Testis (tissue), 3 donors: Measurements from ENCODE around the gene AK9. TPM values are rescaled to one million over a fixed set of nuclear protein-coding genes. Genes with fewer than 3 reads are reported as not detected.

Experiments used
- DNase-seq: peaks from one replicate; pipeline ENCODE4 v3.0.0-alpha.2; 2019
- H3K27ac ChIP-seq, 2 donors: fragments of 200-600 bp; sonication (generic); one replicate each; pipeline ENCODE4 v1.5.1; 2019
- H3K27me3 ChIP-seq: fragments of 200-600 bp; sonication (generic); one replicate; pipeline ENCODE4 v1.5.1; 2019
- H3K36me3 ChIP-seq: fragments of 200-600 bp; sonication (generic); one replicate; pipeline ENCODE4 v1.5.1; 2017; ENCODE audit warnings: low read depth; ENCODE audit errors: missing control alignments
- H3K4me1 ChIP-seq: fragments of 200-600 bp; sonication (generic); one replicate; pipeline ENCODE4 v1.5.1; 2019
- H3K4me3 ChIP-seq, 2 donors: fragments of 200-600 bp; sonication (generic); one replicate each; pipeline ENCODE4 v1.5.1; 2017 to 2019
- H3K9me3 ChIP-seq: fragments of 200-600 bp; sonication (generic); one replicate; pipeline ENCODE4 v1.5.1; 2017
- POLR2A ChIP-seq: fragments of 450-650 bp; IDR thresholded peaks from one replicate; pipeline ENCODE4 v1.6.1; 2017; ENCODE audit warnings: antibody characterized with exemption, mild to moderate bottlenecking, moderate library complexity
- WGBS, 2 donors: methylation state at CpG; one replicate each; pipeline ENCODE4 v1.1.5; 2018; 5-methylcytosine and 5-hydroxymethylcytosine counted together
- intact Hi-C: fragments of 100-400 bp; cut with DNase I; formaldehyde crosslinking; loops from one replicate; pipeline ENCODE4 v1.15.1; 2023; ENCODE audit warnings: low total_unique reads
- polyA plus RNA-seq: library from polyadenylated mRNA; stranded (reverse); fragments of 350-450 nt; fragmentation: Illumina TruSeq; extraction: RNeasy Lipid Tissue Mini Kit (QIAGEN cat#74804); gene quantifications from one replicate; pipeline ENCODE4 v1.2.3, GENCODE V29; 2014; ENCODE audit warnings: low read depth, low replicate concordance; ENCODE audit not compliant: insufficient read depth
- total RNA-seq, 2 donors: library from RNA; depleted of rRNA; stranded (reverse); fragments of >200 nt; gene quantifications; one replicate each; pipeline ENCODE4 v1.2.3, GENCODE V29; 2016
- TF ChIP-seq, protein P1 (sequence below), 3 experiments: fragments of 450-650 bp in 2 of 3; fragments of 200-600 bp in 1 of 3; sonication (generic) in 1 of 3; IDR thresholded peaks; one replicate each; pipeline ENCODE4 v1.5.1; 2016 to 2019; ENCODE audit warnings: antibody characterized with exemption in 3 of 3, mild to moderate bottlenecking in 2 of 3, moderate library complexity in 1 of 3

The AK9 gene
- total and polyA plus RNA-seq, 3 donors from 2014 or later = 15.2 to 49.4 (median 33.6) TPM

DNA sequence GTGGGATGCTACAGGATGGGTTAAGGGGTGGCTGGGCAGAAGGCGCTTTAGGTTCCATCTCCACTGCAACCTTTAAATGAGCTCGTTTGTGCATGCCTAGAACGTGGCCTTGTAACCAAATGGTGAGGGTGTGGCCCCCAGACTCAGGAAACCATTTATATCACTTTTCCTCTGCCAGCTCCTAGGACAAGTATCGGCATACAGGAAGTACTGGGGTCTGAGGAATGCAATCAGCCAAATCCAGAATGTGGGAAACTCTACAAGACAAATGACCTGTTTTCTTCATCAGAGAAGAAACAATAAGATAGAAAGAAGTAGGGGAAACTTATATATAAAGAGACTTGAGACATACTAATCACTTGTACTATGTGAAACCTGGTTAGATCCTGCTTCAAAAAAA, 21.2 kb downstream of the AK9 start:
- Histone ChIP-seq H3K9me3 (no peaks in the 10 kb centered on the region), H3K4me3 (no peak overlapping the region), H3K4me1 (no peaks in the 10 kb centered on the region), H3K27me3 (no peaks in the 10 kb centered on the region), H3K27ac (no peak overlapping the region), H3K36me3 (no peaks in the 10 kb centered on the region)
- TF ChIP-seq POLR2A = no peak
- TF ChIP-seq, protein P1, sequence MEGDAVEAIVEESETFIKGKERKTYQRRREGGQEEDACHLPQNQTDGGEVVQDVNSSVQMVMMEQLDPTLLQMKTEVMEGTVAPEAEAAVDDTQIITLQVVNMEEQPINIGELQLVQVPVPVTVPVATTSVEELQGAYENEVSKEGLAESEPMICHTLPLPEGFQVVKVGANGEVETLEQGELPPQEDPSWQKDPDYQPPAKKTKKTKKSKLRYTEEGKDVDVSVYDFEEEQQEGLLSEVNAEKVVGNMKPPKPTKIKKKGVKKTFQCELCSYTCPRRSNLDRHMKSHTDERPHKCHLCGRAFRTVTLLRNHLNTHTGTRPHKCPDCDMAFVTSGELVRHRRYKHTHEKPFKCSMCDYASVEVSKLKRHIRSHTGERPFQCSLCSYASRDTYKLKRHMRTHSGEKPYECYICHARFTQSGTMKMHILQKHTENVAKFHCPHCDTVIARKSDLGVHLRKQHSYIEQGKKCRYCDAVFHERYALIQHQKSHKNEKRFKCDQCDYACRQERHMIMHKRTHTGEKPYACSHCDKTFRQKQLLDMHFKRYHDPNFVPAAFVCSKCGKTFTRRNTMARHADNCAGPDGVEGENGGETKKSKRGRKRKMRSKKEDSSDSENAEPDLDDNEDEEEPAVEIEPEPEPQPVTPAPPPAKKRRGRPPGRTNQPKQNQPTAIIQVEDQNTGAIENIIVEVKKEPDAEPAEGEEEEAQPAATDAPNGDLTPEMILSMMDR (IDR thresholded peaks at IDR 0.05) = no peak
- no peak for DNase-seq
- WGBS, 2 donors = 83 to 84% methylated on average over 4 of the region's 4 CpGs
- intact Hi-C loops = no loop called here

DNA sequence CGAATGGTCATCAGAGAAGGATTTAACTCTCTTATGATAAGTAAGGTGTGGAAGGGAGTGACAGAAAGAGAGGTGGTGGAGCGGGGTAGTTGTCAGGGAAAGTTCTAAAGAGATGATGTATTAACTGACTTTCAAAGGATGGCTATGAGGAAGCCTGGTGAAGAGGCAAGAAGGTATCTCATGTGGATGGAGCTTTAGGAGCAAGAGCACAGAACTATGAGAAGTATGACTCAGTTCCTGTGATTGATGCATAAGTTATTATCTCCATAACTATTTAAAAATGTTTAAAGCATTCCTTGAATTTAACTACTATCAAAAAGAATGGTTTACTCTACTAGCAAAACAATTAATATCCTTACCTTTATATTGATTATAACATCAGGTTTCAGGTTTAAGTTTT, 28.8 kb downstream of the AK9 start:
- Histone ChIP-seq H3K9me3 (no peaks in the 10 kb centered on the region), H3K36me3 (no peaks in the 10 kb centered on the region), H3K4me3 (no peak overlapping the region), H3K27me3 (no peaks in the 10 kb centered on the region), H3K27ac (no peak overlapping the region), H3K4me1 (no peaks in the 10 kb centered on the region)
- TF ChIP-seq, protein P1 (IDR thresholded peaks at IDR 0.05) = no peak
- no peak for TF ChIP-seq POLR2A
- intact Hi-C loops = no loop called here
- WGBS, 2 donors = 91 to 93% methylated on average over 2 of the region's 2 CpGs
- no peak for DNase-seq

DNA sequence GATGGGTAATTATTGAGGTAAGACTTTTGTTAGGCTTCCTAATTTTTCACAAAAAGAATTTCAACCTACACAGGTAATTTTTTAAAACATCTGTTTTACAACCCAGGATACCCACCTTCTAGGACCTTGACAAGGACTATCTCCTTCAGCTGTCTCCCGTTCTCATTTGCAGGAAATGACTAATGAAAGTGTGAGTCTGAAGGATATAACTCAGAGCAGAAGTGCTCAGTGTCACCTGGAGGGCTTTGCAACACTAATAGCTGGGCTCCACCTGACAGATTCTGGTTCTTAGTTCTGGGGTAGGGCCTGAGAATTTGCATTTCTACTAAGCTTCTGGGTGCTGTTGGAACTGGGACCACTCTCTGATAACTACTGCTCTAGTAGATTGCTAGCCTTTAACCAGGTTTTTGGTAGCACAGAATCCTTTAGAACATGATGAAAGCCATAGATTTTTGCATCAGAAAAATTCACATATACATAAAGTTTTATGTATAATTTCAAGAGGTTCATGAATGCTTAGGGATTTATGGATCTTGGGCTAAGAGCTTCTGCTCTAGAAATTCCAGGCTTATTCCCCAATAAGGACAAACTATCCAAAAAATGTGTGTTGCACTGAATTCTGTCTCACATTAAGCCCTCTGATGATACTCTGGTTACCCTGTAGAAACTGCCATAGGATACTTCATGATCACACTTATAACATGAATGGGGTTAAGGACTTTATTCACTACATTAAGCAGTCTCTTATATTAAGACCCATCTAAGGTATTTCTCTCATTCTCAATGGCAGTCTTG, 30.3 kb downstream of the AK9 start:
- intact Hi-C loops = no loop called here

DNA sequence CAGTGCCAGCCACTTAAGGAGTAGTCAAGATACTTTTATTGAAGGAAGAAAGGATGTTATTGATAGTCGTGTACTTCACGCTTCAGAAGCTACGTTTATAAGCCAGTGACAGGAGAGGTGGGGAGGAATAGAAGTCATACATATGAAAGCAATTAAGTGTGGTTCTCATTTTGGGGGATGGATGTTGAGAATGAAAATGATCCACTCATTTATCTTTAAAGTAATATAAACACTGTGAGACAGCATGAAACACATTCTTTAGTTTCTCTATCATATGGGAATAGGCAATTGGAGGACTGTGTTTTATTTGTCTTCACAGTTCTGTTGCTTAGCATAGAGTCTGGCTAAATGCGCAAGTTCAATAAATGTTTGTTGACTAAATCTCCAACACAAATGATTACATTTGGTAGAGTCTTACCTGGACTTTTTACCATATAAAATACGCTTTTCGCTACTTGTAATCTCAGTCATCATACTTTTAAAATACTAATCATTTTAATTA, 35.2 kb downstream of the AK9 start:
- DNase-seq = no peak
- Histone ChIP-seq H3K27ac (no peak overlapping the region), H3K4me1 (no peaks in the 10 kb centered on the region), H3K27me3 (no peaks in the 10 kb centered on the region), H3K9me3 (no peaks in the 10 kb centered on the region), H3K36me3 (no peaks in the 10 kb centered on the region), H3K4me3 (no peak overlapping the region)
- intact Hi-C loops = no loop called here
- WGBS, 2 donors = 88 to 92% methylated on average over 6 of the region's 6 CpGs
- no peak for TF ChIP-seq POLR2A
- TF ChIP-seq, protein P1 (IDR thresholded peaks at IDR 0.05) = no peak

More for the DNA sequence above, 30.3 kb downstream of the AK9 start:
- no peak for DNase-seq
- no peaks in the 10 kb centered on the region for H3K36me3 ChIP-seq
- H3K4me1 ChIP-seq = no peaks in the 10 kb centered on the region
- no peak overlapping the region for H3K4me3 ChIP-seq
- TF ChIP-seq, protein P1 (IDR thresholded peaks at IDR 0.05) = no peak
- TF ChIP-seq POLR2A = no peak
- H3K27ac ChIP-seq = no peak overlapping the region
- no peaks in the 10 kb centered on the region for H3K9me3 ChIP-seq
- WGBS, 2 donors = 42 to 64% methylated on average over 1 of the region's 1 CpG
- H3K27me3 ChIP-seq = no peaks in the 10 kb centered on the region

DNA sequence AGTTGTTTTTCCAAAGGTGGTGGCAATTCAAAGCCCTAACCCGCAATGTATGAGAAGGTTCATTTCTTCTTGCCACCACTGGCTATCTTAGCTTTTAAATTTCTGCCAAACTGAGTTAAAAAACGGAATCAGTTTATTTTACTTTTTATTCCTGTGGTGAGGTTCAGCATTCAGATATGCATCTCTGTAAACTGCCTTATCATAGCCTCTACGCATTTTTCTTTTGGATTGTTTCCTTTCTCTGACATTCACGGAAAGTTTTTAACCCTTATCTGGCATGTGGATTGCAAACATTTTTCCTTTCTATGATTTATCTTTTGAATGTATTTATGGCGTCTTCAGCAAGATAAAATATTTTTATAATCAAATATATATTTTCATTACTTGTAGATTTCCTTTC, 37.7 kb downstream of the AK9 start:
- 67% methylated on average over 5 of the region's 5 CpGs for WGBS, 2 donors
- H3K27ac ChIP-seq = no peak overlapping the region

More for the DNA sequence above, 37.7 kb downstream of the AK9 start:
- TF ChIP-seq, protein P1 (IDR thresholded peaks at IDR 0.05) = no peak
- TF ChIP-seq POLR2A = no peak
- H3K4me3 ChIP-seq = no peak overlapping the region
- DNase-seq = no peak
- no peaks in the 10 kb centered on the region for H3K27me3 ChIP-seq
- no peaks in the 10 kb centered on the region for H3K36me3 ChIP-seq
- no peaks in the 10 kb centered on the region for H3K4me1 ChIP-seq
- intact Hi-C loops = no loop called here
- no peaks in the 10 kb centered on the region for H3K9me3 ChIP-seq
